Amygdala (tissue), 56 donors: ENCODE measurements around the gene HRH2.

Experiments used
- DNase-seq, 56 donors: peaks; one replicate each; lab custom pipeline; 2025; lab: John Stamatoyannopoulos, UW

Gene HRH2

GRCh38 chr5:175672976-175673648 lies 15.2 kb downstream of the HRH2 start:
- DNase-seq = no peak

GRCh38 chr5:175674731-175675346 lies 17.0 kb downstream of the HRH2 start:
- no peak for DNase-seq

GRCh38 chr5:175675873-175676272 lies 18.0 kb downstream of the HRH2 start:
- DNase-seq = no peak

- no peak for DNase-seq
These were observed 19.7 kb downstream of the HRH2 start for GRCh38 chr5:175677571-175677970.

- DNase-seq = no peak
These were observed 20.2 kb downstream of the HRH2 start for GRCh38 chr5:175678074-175678473.

GRCh38 chr5:175679411-175679810 lies 21.5 kb downstream of the HRH2 start:
- no peak for DNase-seq

- no peak for DNase-seq
These were observed 22.1 kb downstream of the HRH2 start for GRCh38 chr5:175680020-175680419.

GRCh38 chr5:175680463-175680862 lies 22.6 kb downstream of the HRH2 start:
- no peak for DNase-seq

GRCh38 chr5:175681045-175681967 lies 23.4 kb downstream of the HRH2 start:
- DNase-seq = peak in 4 of 56 donors; percentile 19 to 58 (median 42)

GRCh38 chr5:175681968-175682340 lies 24.1 kb downstream of the HRH2 start:
- peak in 6 of 56 donors; percentile 24 to 58 (median 36) for DNase-seq

GRCh38 chr5:175682664-175683063 lies 24.8 kb downstream of the HRH2 start:
- DNase-seq = no peak

- no peak for DNase-seq
These were observed 25.4 kb downstream of the HRH2 start for GRCh38 chr5:175683231-175683630.

GRCh38 chr5:175683921-175684320 lies 26.1 kb downstream of the HRH2 start:
- DNase-seq = no peak

- DNase-seq = no peak
These were observed 27.1 kb downstream of the HRH2 start for GRCh38 chr5:175684931-175685330.

GRCh38 chr5:175685701-175686350 lies 28.0 kb downstream of the HRH2 start:
- no peak for DNase-seq

GRCh38 chr5:175686396-175686795 lies 28.5 kb downstream of the HRH2 start:
- no peak for DNase-seq

GRCh38 chr5:175686826-175687225 lies 29.0 kb downstream of the HRH2 start:
- DNase-seq = no peak

GRCh38 chr5:175687231-175687701 lies 29.4 kb downstream of the HRH2 start:
- DNase-seq = no peak

- no peak for DNase-seq
These were observed 30.7 kb downstream of the HRH2 start for GRCh38 chr5:175688352-175689146.
